Measurements from ENCODE around the gene MRAS. TPM values are rescaled to one million over a fixed set of nuclear protein-coding genes. Genes with fewer than 3 reads are reported as not detected.
A peak's percentile ranks its signal among the peaks of the same experiment; 100 is the strongest.

MRAS gene
- total RNA-seq, 1 donor from 2014 or later, result 55.4 TPM

DNA sequence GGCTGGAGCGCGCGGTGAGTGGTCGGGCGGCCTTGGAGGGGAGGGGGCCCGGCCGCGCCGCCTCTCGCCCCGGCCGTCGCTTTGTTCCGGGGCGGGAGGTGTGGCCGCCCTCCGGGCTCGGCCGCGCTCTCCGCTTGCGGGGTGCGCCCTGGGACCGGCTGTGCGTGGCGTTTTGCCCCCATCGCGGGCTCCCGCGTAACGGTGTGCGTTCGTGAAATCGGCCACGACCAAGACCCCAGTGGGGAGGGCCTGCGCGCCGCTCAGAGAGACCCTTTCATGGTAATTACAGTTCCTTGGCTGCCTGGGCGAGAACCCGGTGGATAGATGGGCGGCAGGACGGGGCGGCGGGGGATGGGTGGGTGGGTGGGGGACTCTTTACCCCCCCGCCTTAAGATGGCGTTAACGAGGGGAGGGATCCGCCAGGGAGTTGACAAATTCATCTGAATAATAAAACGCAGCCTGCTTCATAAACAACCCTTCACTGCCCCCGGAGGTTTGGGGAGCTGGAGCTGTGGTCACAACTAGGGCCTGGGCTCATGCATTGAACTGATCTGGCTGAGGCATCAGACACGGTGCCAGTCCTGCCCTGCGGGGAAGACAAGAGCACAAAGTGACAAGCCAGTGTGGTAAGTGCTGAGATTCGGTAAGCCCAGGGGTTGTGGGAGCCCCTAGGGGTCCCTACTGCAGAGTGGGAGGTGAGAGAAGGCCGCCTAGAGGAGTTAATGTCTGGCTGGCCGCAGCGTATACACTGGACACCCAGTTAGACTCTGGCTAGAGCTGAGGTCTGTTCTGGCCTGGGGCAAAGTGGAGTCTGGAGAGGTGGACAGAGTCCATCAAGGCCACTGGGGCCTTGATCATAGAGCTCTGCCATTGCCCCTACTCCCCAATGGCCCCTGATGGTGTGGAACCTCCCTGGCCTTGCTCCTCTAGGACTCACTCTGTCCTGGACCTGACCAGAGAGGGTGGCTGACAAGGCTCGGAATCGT is 668 bp downstream of the MRAS start:
- Mint-ChIP-seq H3K4me1 (ENCODE audit: low read depth, unreplicated experiment) (peaks cover 13% of the 10 kb centered on the region), H3K4me3 (ENCODE audit: unreplicated experiment) (peak overlapping the region; percentile 89), H3K36me3 (ENCODE audit: low read depth, unreplicated experiment) (no peaks in the 10 kb centered on the region), H3K27ac (ENCODE audit: unreplicated experiment) (peak overlapping the region; percentile 91), H3K27me3 (ENCODE audit: low read depth, unreplicated experiment) (peaks cover 7% of the 10 kb centered on the region), H3K9me3 (ENCODE audit: unreplicated experiment) (peaks cover 4% of the 10 kb centered on the region)
- H3K4me1 ChIP-seq (ENCODE audit: insufficient read depth, low read length), result peaks cover 11% of the 10 kb centered on the region
- peak overlapping the region; percentile 66 for H3K27ac ChIP-seq (ENCODE audit: low read depth, low read length)
- no peaks in the 10 kb centered on the region for H3K36me3 ChIP-seq (ENCODE audit: insufficient read depth, low read length)
- H3K79me2 ChIP-seq (ENCODE audit: insufficient read depth, low read length), result peaks cover 4% of the 10 kb centered on the region
- peak overlapping the region; percentile 90 for H3K4me2 ChIP-seq (ENCODE audit: low read length)
- H3K9ac ChIP-seq (ENCODE audit: low read length), result peak overlapping the region; percentile 84
- H3K4me3 ChIP-seq (ENCODE audit: insufficient read depth, low read depth, low read length), result peak overlapping the region; percentile 73
- DNase-seq (ENCODE audit: low read depth), result no peak
- FAIRE-seq, result no peak
- H3K9me3 ChIP-seq (ENCODE audit: insufficient read depth, low read depth, low read length), result no peaks in the 10 kb centered on the region
- peaks cover 28% of the 10 kb centered on the region for H4K20me1 ChIP-seq (ENCODE audit: insufficient read depth, low read length)
- H2AFZ ChIP-seq (ENCODE audit: low read depth, low read length), result peak overlapping the region; percentile 96
- no peak for TF ChIP-seq EZH2 (IDR thresholded peaks at IDR 0.05; ENCODE audit: insufficient read depth, low read length)
- TF ChIP-seq, protein P1, sequence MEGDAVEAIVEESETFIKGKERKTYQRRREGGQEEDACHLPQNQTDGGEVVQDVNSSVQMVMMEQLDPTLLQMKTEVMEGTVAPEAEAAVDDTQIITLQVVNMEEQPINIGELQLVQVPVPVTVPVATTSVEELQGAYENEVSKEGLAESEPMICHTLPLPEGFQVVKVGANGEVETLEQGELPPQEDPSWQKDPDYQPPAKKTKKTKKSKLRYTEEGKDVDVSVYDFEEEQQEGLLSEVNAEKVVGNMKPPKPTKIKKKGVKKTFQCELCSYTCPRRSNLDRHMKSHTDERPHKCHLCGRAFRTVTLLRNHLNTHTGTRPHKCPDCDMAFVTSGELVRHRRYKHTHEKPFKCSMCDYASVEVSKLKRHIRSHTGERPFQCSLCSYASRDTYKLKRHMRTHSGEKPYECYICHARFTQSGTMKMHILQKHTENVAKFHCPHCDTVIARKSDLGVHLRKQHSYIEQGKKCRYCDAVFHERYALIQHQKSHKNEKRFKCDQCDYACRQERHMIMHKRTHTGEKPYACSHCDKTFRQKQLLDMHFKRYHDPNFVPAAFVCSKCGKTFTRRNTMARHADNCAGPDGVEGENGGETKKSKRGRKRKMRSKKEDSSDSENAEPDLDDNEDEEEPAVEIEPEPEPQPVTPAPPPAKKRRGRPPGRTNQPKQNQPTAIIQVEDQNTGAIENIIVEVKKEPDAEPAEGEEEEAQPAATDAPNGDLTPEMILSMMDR (IDR thresholded peaks at IDR 0.05; ENCODE audit: insufficient read depth, low read depth, low read length), result no peak
- no peaks in the 10 kb centered on the region for H3K27me3 ChIP-seq (ENCODE audit: insufficient read depth, low read length)

DNA sequence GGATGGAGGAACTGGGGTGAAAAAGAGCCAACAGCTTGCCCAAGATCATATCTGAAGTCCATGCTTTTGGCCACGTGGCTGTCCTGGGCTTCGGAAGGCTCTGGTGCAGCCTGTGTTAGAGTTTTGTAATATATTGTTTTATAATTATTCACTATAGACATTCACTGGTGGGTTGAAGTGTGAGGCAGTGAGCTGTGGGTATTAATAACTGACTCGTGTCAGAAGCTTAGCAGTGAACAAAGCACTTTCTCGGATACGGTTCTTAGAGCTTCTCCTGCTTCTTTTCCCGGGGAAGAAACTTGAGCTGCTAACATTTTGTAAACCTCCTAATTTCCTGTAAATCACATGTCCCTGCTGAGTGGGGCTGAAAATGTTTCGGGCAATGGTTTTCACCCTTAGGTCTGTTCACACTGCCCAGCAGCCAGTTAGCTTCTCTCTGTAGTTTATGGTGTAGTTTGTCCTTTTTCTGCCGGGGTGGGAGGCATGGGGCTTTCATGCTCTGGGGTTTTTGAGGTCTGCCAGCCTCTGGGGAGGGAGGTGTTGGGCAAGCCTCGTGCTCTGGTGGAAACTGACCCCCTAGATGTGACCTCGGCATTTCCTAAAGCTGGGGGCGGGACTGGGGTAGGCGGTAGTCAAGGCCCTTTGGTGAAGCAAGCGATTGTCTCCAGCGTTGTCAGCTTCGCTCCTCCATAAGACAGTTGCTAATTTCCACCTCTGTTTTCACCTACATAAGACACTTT is 1.7 kb downstream of the MRAS start:
- H4K20me1 ChIP-seq (ENCODE audit: insufficient read depth, low read length), result peaks cover 28% of the 10 kb centered on the region
- TF ChIP-seq, protein P1 (IDR thresholded peaks at IDR 0.05; ENCODE audit: insufficient read depth, low read depth, low read length), result no peak
- TF ChIP-seq EZH2 (IDR thresholded peaks at IDR 0.05; ENCODE audit: insufficient read depth, low read length), result no peak
- DNase-seq (ENCODE audit: low read depth), result no peak
- H3K27ac ChIP-seq (ENCODE audit: low read depth, low read length), result no peak overlapping the region
- no peaks in the 10 kb centered on the region for H3K36me3 ChIP-seq (ENCODE audit: insufficient read depth, low read length)
- peaks cover 5% of the 10 kb centered on the region for H3K27me3 Mint-ChIP-seq (ENCODE audit: low read depth, unreplicated experiment)
- peaks cover 4% of the 10 kb centered on the region for H3K9me3 Mint-ChIP-seq (ENCODE audit: unreplicated experiment)
- no peaks in the 10 kb centered on the region for H3K9me3 ChIP-seq (ENCODE audit: insufficient read depth, low read depth, low read length)
- peaks cover 4% of the 10 kb centered on the region for H3K79me2 ChIP-seq (ENCODE audit: insufficient read depth, low read length)
- H3K27me3 ChIP-seq (ENCODE audit: insufficient read depth, low read length), result no peaks in the 10 kb centered on the region
- no peak overlapping the region for H3K4me3 ChIP-seq (ENCODE audit: insufficient read depth, low read depth, low read length)
- H3K4me1 ChIP-seq (ENCODE audit: insufficient read depth, low read length), result peaks cover 11% of the 10 kb centered on the region
- peaks cover 13% of the 10 kb centered on the region for H3K4me1 Mint-ChIP-seq (ENCODE audit: low read depth, unreplicated experiment)
- peak overlapping the region; percentile 90 for H3K4me2 ChIP-seq (ENCODE audit: low read length)
- H2AFZ ChIP-seq (ENCODE audit: low read depth, low read length), result no peak overlapping the region
- H3K9ac ChIP-seq (ENCODE audit: low read length), result no peak overlapping the region
- no peak overlapping the region for H3K27ac Mint-ChIP-seq (ENCODE audit: unreplicated experiment)
- H3K36me3 Mint-ChIP-seq (ENCODE audit: low read depth, unreplicated experiment), result peaks cover under 1% of the 10 kb centered on the region
- no peak for FAIRE-seq
- H3K4me3 Mint-ChIP-seq (ENCODE audit: unreplicated experiment), result peak overlapping the region; percentile 89
